ENCODE data around the gene PCTP.

PCTP gene

GRCh38 chr17:55751720-55752250, 934 bp downstream of the PCTP start:
- no peak for DNase-seq (ENCODE audit: low read depth, low spot score)

- DNase-seq (ENCODE audit: low read depth, low spot score) = no peak
Observed at GRCh38 chr17:55756689-55757088, 5.8 kb downstream of the PCTP start.

GRCh38 chr17:55757659-55758058, 6.8 kb downstream of the PCTP start:
- no peak for DNase-seq (ENCODE audit: low read depth, low spot score)

GRCh38 chr17:55758171-55758570, 7.3 kb downstream of the PCTP start:
- no peak for DNase-seq (ENCODE audit: low read depth, low spot score)

- no peak for DNase-seq (ENCODE audit: low read depth, low spot score)
Observed at GRCh38 chr17:55760643-55761355, 9.9 kb downstream of the PCTP start.

GRCh38 chr17:55762086-55762858, 11.4 kb downstream of the PCTP start:
- DNase-seq (ENCODE audit: low read depth, low spot score) = no peak

- no peak for DNase-seq (ENCODE audit: low read depth, low spot score)
Observed at GRCh38 chr17:55763856-55764255, 13.0 kb downstream of the PCTP start.

- no peak for DNase-seq (ENCODE audit: low read depth, low spot score)
Observed at GRCh38 chr17:55764610-55765009, 13.8 kb downstream of the PCTP start.

GRCh38 chr17:55765472-55765871, 14.6 kb downstream of the PCTP start:
- DNase-seq (ENCODE audit: low read depth, low spot score) = no peak

GRCh38 chr17:55768936-55769624, 18.2 kb downstream of the PCTP start:
- no peak for DNase-seq (ENCODE audit: low read depth, low spot score)

- DNase-seq (ENCODE audit: low read depth, low spot score) = no peak
Observed at GRCh38 chr17:55769625-55770000, 18.8 kb downstream of the PCTP start.

- DNase-seq (ENCODE audit: low read depth, low spot score) = no peak
Observed at GRCh38 chr17:55770196-55770870, 19.5 kb downstream of the PCTP start.

- no peak for DNase-seq (ENCODE audit: low read depth, low spot score)
Observed at GRCh38 chr17:55772086-55772485, 21.2 kb downstream of the PCTP start.

GRCh38 chr17:55773671-55774070, 22.8 kb downstream of the PCTP start:
- DNase-seq (ENCODE audit: low read depth, low spot score) = no peak

- DNase-seq (ENCODE audit: low read depth, low spot score) = no peak
Observed at GRCh38 chr17:55774846-55775271, 24.0 kb downstream of the PCTP start.

GRCh38 chr17:55776271-55776670, 25.4 kb downstream of the PCTP start:
- DNase-seq (ENCODE audit: low read depth, low spot score) = no peak

GRCh38 chr17:55777471-55777971, 26.7 kb downstream of the PCTP start:
- no peak for DNase-seq (ENCODE audit: low read depth, low spot score)

GRCh38 chr17:55778389-55779118, 27.7 kb downstream of the PCTP start:
- no peak for DNase-seq (ENCODE audit: low read depth, low spot score)

- DNase-seq (ENCODE audit: low read depth, low spot score) = no peak
Observed at GRCh38 chr17:55783684-55784245, 32.9 kb downstream of the PCTP start.

GRCh38 chr17:55784666-55785065, 33.8 kb downstream of the PCTP start:
- no peak for DNase-seq (ENCODE audit: low read depth, low spot score)

GRCh38 chr17:55785181-55785580, 34.3 kb downstream of the PCTP start:
- no peak for DNase-seq (ENCODE audit: low read depth, low spot score)

Measured in iPS DF 19.7 (cell line).